ENCODE data around the gene SSC5D.

The SSC5D gene

DNA sequence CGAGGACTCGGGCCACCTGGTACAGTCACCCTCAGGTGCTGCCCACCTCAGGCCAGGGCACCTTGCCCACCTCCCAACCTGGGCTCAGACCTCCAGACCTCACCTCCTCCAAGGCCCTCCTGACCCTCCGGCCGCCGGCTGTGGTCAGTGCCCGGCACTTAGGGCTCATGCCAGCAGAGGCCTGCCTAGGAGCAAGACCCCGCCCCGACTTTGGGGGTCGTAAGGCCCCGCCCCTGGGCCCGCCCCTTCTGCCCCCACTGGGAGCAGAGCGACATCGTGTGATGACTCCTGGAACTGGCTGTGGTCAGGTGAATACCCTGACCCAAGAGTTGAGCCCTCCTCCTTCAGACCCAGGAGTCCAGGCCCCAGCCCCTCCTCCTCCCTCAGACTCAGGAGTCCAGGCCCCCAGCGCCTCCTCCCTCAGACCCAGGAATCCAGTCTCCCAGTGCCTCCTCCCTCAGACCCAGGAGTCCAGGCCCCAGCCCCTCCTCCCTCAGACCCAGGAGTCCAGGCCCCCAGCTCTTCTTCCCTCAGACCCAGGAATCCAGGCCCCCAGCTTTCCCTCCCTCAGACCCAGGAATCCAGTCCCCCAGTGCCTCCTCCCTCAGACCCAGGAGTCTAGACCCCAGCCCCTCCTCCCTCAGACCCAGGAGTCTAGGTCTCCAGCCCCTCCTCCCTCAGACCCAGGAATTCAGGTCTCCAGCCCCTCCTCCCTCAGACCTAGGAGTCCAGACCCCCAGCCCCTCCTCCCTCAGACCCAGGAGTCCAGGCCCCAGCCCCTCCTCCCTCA lies 48.9 kb downstream of the SSC5D start, which contains the start of gene SBK2:
Gene SBK2 (minus strand): TSS at position 183 of the 790 bp plus-strand sequence. CDS start 839 bp downstream, outside the sequence.
- no peak for DNase-seq (ENCODE audit: low spot score)

DNA sequence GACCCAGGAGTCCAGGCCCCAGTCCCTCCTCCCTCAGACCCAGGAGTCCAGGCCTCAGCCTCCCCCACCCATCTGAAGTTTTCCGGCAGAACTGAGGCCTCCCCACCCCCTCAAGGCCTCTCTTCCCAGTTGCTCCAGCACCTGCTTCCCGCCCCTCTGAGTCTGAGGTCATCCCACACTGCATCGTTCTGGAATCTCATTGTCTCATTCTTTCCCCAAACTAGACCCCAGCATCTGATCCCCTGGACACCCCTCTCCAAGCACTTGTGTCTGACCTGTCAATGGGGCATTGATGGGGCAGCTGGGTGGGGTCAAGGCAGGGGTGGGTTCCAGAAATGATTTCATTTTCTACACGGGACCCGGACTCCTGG lies 49.5 kb downstream of the SSC5D start:
- no peak for DNase-seq (ENCODE audit: low spot score)

DNA sequence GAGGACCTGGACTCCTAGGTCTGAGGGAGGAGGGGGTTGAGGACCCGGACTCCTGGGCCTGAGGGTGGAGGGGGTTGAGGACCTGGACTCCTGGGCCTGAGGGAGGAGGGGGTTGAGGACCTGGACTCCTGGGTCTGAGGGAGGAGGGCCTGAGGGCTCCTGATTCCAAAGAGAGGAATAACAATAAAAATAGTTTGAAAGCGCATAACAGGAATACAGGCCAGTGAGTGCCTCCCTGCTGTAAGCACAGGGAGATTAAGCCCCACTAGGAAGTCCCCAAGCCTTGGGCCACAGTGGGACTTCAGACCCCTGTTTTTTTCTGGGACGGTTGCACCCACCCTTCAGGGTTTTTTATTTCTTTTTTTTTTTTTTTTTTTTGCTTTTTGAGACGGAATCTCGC lies 49.9 kb downstream of the SSC5D start:
- no peak for DNase-seq (ENCODE audit: low spot score)

DNA sequence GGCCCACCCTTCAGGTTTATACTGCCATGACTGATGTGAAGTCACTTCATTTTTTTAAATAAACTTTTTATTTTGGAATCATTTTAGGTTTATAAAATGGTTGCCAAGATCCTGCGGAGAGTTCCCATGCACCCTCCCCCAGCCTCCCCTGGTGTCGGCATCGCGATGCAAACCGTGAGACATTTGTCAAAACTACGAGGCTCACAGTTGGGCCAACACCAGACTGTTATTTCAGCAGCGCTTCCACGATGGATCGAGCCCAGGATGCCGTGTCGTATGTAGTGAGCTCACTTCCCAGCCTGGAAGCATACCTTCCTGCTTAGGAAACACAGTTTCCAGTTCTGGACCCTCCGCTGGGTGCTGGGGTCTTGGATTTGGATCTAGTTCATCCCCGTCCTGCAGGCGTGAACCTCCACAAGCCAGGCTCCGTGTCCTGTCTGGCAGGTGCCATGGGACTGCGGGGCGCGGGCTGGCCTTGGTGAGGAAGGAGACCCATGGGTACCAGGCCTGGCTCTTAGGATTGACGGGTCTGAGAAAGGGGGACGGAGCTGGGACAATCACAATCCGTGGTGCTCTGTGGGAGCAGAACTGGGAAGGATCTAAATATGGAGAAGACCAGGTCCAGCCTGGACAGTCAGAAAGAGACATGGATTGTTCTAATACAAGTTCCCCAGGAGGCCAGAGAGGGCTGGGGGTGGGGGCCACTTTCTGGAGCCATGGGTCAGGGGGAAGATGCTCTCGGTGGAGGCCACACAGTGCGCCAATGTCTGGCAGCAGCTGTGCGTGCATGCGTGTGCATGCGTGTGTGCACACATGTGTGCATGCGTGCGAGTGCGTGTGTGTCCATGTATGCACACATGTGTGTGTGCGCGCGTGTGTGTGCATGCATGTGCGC lies 51.1 kb downstream of the SSC5D start:
- DNase-seq (ENCODE audit: low spot score) = no peak

DNA sequence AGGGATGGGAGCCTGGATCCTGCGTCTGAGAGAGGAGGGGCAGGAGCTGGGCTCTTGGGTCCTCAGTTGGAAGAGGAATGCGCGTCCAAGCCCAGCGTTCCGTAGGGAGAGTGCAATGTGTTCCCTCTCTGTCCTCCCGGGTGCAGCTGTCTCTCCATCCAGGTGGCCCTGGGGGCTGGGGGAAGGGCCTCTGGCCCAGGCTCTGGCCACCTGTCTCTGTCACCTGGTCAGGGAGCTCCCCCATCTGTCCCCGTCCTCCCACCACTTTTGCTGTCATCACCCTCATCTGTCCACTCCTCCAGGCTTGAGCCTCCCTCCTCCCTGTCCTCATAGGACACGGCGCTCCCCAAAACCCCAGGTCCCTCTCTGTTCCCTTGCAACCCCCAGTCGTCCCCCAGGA lies 52.4 kb downstream of the SSC5D start:
- no peak for DNase-seq (ENCODE audit: low spot score)

DNA sequence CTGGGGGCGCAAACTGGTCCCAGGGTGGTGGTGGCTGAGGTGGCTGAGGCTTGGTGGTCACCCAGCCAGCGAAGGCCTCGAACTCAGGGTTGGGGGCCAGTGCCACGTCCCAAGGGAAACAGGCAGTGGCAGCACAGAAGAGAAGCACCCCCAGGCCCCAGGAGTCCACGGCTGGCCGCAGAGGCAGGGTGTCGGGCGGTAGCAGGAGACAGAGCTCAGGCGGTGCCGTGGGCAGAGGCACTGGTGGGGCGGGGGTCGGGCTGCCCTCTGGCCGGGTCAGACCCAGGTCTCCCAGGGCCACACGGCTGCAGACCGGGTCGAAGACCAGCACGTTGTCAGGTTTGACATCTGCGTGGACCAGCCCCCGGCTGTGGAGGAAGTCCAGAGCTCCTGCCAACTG lies 52.9 kb downstream of the SSC5D start:
- DNase-seq (ENCODE audit: low spot score) = no peak

DNA sequence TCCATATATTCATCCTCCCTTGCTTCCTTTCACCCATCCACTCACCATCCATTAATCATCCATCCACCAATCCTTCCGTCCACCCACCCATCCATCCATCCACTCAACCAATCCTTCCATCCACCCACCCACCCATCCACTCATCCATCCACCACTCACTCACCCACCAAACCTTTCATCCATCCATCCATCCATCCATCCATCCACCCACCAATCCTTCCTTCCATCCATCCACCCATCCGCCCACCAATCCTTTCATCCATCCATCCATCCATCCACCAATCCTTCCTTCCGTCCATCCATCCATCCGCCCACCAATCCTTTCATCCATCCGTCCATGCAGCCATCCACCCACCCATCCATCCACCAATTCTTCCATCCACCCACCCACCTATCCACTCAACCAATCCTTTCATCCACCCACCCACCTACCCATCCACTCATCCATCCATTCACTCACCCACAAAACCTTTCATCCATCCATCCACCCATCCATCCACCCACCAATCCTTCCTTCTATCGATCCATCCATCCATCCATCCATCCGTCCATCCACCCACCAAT lies 54.1 kb downstream of the SSC5D start:
- no peak for DNase-seq (ENCODE audit: low spot score)

DNA sequence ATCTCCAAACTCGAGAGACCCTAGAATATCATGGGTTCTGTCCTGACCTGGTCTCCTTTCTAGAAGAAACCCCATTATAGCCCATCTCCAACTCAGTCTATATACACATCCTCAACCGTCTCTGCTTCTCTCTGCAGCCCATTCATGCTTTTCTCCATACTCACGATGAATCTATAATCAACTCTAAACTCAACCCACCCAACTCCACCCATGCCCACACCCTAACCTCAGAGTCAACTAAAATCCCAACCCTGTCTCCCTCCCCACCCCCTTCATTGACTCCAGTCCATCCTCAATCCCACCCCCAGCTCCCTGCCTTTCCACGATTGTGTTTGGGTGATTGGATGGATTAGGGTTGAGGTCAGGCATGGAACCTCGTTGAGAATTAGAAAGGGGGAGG lies 55.3 kb downstream of the SSC5D start:
- DNase-seq (ENCODE audit: low spot score) = no peak

DNA sequence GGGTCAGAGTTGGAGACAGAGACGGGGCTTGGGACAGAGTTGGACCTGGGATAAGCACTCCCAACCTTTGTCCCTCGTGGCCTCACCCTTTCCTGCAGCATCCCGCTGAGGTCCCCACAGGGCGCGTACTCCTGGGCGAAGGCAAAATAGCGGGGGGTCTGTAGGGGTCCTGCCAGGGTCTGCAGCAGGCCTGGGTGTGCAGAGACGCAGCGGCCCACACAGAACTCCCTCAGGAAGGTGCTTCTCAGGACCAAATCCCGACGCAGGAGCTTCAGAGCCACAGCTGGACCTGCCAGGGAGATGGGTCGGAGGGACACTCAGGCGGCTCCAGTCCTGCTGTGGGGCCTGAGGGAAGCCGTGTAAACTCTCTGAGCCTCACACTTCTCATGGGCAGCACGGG lies 55.8 kb downstream of the SSC5D start:
- no peak for DNase-seq (ENCODE audit: low spot score)

DNA sequence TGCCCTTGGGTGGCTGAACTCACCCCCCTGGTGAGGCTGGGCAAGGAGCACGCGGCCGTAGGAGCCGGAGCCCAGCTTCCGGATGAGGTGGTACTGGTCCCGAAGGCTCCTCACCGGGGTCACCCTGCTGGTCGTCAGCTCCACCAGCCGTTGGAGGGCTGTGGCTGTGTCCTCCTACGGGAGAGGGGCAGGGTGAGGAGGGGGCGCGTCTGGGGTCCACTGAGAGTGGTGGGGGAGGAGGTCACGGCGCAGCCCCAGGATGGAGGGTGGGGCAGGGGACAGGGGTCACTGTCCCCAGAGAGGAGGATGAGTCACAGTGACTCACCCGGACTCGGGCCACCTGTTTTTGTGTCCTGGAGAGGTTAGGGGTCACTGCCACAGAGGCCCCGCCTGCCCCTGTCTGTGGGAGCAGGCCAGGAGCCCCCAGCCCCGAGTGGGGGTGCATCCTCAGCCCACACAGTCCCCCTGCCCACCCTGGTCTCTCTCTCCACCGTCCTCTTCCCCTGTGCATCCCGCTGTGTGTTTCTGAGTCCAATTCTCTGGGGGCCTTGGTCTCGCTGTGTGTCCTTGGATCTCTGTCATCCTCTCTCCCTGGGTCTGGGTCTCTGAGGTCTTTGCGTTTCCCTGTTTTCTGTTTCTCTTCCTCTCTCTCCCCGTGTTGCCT lies 56.7 kb downstream of the SSC5D start:
- no peak for DNase-seq (ENCODE audit: low spot score)

DNA sequence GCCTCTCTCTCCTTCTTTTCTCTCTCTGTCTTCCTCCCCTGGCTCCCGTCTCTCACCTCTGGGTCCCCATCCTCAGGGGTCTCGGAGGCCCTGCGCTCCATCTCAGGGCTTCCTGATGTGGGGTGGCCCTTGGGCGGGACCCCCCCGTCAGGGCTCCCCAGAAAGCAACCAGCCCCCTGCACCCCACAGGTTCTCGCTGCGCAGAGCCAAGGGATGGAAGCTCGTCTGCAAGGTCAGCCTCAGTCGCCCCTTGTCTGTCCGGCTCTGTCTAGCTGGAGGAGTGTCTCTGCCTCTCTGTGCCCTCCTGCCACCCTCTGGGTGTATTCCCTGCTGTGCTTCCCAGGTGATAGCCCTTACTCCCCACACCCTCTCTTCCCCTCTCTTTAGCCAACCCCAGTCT lies 57.2 kb downstream of the SSC5D start, which contains the start of gene SBK3:
Gene SBK3 (minus strand): TSS at position 101 of the 400 bp plus-strand sequence. CDS start 0 bp downstream, at position 101.
- no peak for DNase-seq (ENCODE audit: low spot score)

DNA sequence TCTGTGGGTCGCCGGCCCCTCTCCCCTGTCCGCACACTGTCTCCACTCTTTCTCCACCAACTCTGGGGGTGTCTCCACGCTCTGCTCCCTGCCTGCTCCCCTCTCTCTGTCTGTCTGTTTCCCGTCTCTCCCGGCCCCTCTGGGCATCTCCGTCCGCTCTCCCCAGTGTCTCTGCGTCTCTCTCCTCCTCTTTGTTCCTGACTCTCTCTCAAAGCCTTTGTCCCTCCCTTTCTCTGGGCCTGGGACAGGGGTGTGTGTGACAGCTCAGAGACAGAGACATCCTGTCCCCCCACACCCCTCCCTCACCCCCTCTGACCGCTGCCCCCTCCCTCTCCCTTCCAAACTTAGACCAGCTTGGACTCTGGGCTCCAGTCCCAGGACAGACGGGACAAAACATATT lies 57.8 kb downstream of the SSC5D start:
- no peak for DNase-seq (ENCODE audit: low spot score)

DNA sequence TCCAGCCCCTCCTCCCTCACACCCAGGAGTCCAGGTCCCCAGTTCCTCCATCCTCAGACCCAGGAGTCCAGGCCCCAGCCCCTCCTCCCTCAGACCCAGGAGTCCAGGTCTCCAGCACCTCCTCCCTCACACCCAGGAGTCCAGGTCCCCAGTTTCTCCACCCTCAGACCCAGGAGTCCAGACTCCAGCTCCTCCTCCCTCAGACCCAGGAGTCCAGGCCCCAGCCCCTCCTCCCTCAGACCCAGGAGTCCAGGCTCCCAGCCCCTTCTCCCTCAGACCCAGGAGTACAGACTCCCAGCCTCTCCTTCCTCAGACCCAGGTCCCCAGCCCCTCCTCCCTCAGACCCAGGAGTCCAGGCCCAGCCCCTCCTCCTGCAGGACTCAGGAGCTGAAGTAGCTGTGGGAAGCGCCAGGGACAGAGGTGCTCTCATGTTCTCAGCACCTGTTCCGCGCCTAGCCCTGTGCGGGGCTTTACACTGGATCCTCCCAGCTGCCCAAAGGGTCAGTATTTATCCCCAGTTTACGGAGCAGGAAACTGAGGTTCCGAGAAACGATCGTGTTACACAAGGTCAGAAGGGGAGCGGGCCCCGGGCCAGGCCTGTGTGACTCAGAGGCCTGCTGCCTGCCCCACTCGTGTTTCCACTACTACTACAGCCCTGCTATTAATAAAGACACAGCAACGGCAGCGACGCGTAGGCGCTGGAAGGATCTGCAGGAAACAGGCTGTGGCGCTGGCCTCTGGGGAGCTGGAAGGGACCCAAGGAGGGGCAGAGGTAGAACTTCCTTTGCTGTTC lies 58.8 kb downstream of the SSC5D start:
- no peak for DNase-seq (ENCODE audit: low spot score)

DNA sequence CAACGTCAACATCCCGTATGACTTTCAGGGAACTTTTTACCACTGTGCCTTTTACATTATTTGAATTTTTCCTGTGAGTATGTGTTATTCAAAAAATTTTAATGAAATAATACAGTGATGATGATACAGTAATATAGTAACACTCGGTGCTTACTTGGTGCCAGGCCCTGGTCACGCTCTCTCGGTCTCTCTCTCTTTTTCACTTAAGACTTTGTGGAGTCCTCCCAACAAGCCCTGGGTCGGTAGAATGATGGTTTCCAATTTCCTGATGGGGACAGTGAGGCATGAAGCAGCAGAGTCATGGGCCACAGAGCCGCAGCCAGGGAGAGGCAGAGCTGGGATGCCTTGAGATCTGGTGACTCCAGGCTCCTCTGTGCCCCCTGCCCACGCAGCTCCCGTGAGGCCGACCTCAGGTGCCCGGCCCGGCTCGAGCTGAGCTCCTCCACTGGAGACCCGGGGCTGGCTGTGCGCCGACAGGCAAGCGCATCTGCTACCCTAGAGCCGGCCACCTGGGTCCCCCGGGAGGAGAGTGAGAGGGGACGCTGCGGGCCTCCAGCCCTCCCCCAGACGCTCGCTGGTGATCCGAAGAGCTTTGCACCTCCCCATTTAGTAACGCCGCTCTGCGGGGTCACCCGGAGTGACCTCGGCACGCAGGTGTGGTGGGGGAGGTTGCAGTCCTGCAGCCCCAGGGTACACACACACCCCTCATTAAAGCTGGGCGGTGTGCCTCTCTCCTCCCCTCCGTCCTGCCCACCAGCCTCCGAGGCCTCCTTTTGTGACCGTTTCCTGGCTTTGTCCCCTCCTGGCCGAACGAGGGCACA lies 61.5 kb downstream of the SSC5D start:
- no peak for DNase-seq (ENCODE audit: low spot score)

DNA sequence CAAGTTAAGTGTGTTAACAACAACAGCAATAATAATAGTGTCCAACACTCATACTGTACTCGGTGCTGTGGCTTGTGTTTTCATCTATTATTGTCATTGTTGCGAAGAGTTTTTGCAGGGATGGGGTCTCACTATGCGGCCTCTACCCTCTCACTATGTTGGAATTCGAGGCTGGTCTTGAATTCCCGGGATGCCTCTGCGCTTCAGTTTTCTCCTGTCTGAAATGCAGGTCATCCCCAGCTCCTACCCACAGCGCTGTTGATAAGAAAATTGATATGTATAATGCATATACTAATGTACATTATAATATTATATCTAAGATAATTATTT lies 62.0 kb downstream of the SSC5D start:
- no peak for DNase-seq (ENCODE audit: low spot score)

DNA sequence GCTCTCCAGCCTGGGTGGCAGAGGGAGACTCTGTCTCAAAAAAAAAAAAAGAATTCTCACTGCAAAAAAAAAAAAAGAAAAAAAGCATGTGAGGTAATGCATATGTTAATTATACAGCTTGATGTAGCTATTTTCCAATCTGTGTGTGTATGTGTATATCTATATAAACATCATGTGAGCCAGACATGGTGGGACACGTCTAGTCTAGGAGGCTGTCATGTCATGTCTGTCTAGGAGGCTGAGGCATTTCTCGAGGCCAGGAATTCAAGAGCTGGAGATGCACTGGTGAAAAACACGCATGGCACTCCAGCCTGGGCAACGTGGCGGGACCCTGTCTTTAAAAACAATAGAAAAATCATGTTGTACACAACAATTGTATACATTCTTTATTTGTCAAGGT lies 64.0 kb downstream of the SSC5D start:
- no peak for DNase-seq (ENCODE audit: low spot score)

DNA sequence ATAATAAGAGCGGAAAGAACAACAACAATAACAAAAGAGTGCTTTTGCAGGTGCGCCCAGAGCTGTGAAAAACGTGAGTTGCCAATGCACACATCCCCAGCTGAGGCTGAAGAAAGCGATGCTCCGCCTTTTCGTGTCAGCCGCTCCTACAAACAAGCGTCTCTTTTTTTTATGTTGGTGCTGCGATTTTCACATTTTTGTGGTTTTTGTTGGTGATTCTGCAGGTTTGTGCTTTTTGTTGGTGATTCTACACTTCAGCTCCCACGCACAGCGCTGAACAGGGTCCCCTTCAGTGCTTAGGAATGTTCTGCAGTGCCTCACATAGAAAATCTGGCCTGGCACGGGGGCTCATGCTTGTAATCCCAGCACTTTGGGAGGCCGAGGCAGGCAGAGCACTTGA lies 64.4 kb downstream of the SSC5D start:
- DNase-seq (ENCODE audit: low spot score) = no peak

DNA sequence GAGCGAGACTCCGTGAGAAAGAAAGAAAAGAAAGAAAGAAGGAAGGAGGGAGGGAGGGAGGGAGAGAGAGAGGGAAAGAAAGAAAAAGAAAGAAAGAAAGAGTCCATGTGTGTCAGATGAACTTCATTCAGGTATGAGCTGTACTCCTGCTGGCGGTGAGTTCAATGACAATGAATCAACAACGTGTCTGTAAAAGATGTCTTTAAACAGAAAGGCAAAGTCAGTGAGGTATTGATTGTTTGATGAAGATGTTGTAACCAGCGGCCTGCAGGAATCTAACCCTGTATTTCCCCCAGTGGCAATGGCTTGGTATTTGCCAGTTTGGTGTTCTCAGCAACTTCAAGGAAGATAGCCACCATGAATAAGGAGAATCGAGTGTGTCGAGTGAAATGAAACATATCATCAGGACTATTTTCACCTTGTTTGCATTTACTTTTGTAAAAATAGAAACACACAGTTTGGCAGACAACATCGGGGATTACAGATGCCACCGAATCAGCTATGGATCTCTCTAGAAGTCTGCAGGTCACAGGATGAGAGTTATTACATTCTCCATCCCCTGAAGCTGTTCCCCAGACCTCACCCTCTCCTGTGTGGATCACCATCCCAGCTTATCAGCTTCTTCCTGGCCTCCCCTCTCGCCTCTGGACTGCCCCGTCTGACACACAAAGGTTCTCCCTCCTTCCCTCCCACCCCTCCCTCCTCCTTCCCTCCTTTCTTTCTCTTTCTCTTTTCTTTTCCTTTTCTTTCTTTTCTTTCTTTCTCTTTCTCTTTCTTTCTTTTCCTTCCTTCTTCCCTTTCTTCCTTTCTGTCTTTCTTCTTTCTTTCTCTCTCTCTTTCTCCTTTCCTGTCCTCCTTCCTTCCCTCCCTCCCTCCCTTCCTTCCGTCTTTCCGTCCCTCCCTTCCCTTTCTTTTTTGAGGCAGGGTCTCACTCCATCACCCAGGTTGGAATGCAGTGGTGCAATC lies 65.3 kb downstream of the SSC5D start:
- no peak for DNase-seq (ENCODE audit: low spot score)

DNA sequence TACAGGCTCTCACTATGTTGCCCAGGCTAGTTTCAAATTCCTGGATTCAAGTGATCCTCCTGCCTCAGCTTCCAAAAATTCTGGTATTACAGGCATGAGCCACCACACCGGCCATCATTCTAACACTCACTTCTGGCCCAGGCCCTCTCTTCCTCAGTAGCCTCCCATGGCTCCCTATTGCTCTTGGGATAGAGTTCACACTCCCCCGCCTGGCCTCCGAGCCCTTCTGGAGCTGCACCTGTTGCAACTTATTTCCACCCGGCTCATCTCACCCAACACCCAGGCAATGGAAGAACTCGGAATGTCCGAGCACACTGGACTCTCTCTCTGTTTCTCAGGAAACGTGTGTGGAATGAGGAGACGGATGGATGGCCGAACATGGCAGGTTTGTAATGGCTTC lies 66.1 kb downstream of the SSC5D start:
- no peak for DNase-seq (ENCODE audit: low spot score)

DNA sequence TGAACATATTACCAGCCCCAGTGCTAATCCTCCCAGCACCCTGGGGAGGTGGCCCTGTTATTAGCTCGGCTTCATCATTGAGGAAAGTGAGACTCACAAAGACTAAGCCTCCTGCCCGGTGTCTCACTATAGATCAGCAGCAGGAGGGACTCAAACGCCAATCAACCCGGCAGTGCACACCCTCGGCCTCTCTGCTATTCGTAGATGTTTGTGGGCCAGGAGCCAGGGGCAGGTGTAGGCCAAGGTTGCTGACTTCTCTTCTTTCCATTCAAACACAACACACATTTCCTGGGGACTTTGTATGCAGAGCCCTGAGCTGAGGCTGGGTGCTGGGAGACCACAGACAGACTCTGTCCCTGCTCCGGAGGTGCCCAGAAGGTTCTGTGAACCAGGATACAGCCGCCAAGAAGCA lies 66.5 kb downstream of the SSC5D start:
- DNase-seq (ENCODE audit: low spot score) = no peak

Measured in hematopoietic multipotent progenitor cell treated with erythropoietin and hydrocortisone succinate and interleukin-3 and kit ligand, for 15 days (in vitro differentiated cells).